ENCODE data around the gene SLC39A11. TPM values are rescaled to one million over a fixed set of nuclear protein-coding genes. Genes with fewer than 3 reads are reported as not detected.

Gene SLC39A11
- total and polyA plus RNA-seq, 2 experiments from 2014 or later, result 11.7 to 16.4 TPM

- no peak for TF ChIP-seq EZH2 (IDR thresholded peaks at IDR 0.05; ENCODE audit: insufficient read depth, poor library complexity, severe bottlenecking)
- no peak for TF ChIP-seq EZH2phosphoT487 (IDR thresholded peaks at IDR 0.05; ENCODE audit: insufficient read depth, low read depth)
- no peaks in the 10 kb centered on the region for H3K4me1 ChIP-seq (ENCODE audit: insufficient read depth)
- H3K9me3 ChIP-seq (ENCODE audit: low read depth), result no peaks in the 10 kb centered on the region
- no peak overlapping the region for H3K27ac ChIP-seq
- in situ Hi-C loops (cut with MboI), result no loop called here
- WGBS, 2 experiments (ENCODE audit: low coverage in 1 of 2, low lambda C conversion rate in 2 of 2, missing lambda C conversion rate in 2 of 2), result 74 to 93% methylated on average over 5 of the region's 5 CpGs
- H3K4me3 ChIP-seq, result no peak overlapping the region
- H3K9me2 ChIP-seq (ENCODE audit: insufficient read depth), result no peaks in the 10 kb centered on the region
- H3K27me3 ChIP-seq (replicated peaks; ENCODE audit: insufficient read depth), result no peaks in the 10 kb centered on the region
- no peaks in the 10 kb centered on the region for H3F3A ChIP-seq (ENCODE audit: insufficient read depth)
- H3K79me2 ChIP-seq (ENCODE audit: insufficient read depth), result no peaks in the 10 kb centered on the region
- H3K9ac ChIP-seq, result no peak overlapping the region
- DNase-seq, result no peak
- no peak overlapping the region for H2AFZ ChIP-seq
- no peaks in the 10 kb centered on the region for H3K36me3 ChIP-seq (ENCODE audit: low read depth)
- H4K20me1 ChIP-seq (ENCODE audit: insufficient read depth), result no peaks in the 10 kb centered on the region
- no peak overlapping the region for H3K4me2 ChIP-seq (ENCODE audit: unreplicated experiment)
Observed at GRCh38 chr17:72952220-72952619, 140.3 kb downstream of the SLC39A11 start.

- no peak overlapping the region for H3K27ac ChIP-seq
- no peak overlapping the region for H3K9ac ChIP-seq
- no peak overlapping the region for H3K4me2 ChIP-seq (ENCODE audit: unreplicated experiment)
- no peak overlapping the region for H3K4me3 ChIP-seq
- H3K4me1 ChIP-seq (ENCODE audit: insufficient read depth), result no peaks in the 10 kb centered on the region
- no peaks in the 10 kb centered on the region for H3K9me3 ChIP-seq (ENCODE audit: low read depth)
- no peak for DNase-seq
- H3F3A ChIP-seq (ENCODE audit: insufficient read depth), result no peaks in the 10 kb centered on the region
- H3K9me2 ChIP-seq (ENCODE audit: insufficient read depth), result no peaks in the 10 kb centered on the region
- no peaks in the 10 kb centered on the region for H3K27me3 ChIP-seq (replicated peaks; ENCODE audit: insufficient read depth)
- no peaks in the 10 kb centered on the region for H3K79me2 ChIP-seq (ENCODE audit: insufficient read depth)
- TF ChIP-seq EZH2 (IDR thresholded peaks at IDR 0.05; ENCODE audit: insufficient read depth, poor library complexity, severe bottlenecking) (no peak), EZH2phosphoT487 (IDR thresholded peaks at IDR 0.05; ENCODE audit: insufficient read depth, low read depth) (no peak)
- H3K36me3 ChIP-seq (ENCODE audit: low read depth), result no peaks in the 10 kb centered on the region
- no peak overlapping the region for H2AFZ ChIP-seq
- in situ Hi-C loops (cut with MboI), result no loop called here
- 83 to 85% methylated on average over 8 of the region's 8 CpGs for WGBS, 2 experiments (ENCODE audit: low coverage in 1 of 2, low lambda C conversion rate in 2 of 2, missing lambda C conversion rate in 2 of 2)
- no peaks in the 10 kb centered on the region for H4K20me1 ChIP-seq (ENCODE audit: insufficient read depth)
Observed at GRCh38 chr17:72950242-72950931, 142.1 kb downstream of the SLC39A11 start.

GRCh38 chr17:72948115-72948514 lies 144.4 kb downstream of the SLC39A11 start:
- in situ Hi-C loops (cut with MboI), result no loop called here
- H3K9me2 ChIP-seq (ENCODE audit: insufficient read depth), result no peaks in the 10 kb centered on the region
- H3K27ac ChIP-seq, result no peak overlapping the region
- no peak overlapping the region for H3K4me2 ChIP-seq (ENCODE audit: unreplicated experiment)
- no peaks in the 10 kb centered on the region for H3K9me3 ChIP-seq (ENCODE audit: low read depth)
- TF ChIP-seq EZH2phosphoT487 (IDR thresholded peaks at IDR 0.05; ENCODE audit: insufficient read depth, low read depth) (no peak), EZH2 (IDR thresholded peaks at IDR 0.05; ENCODE audit: insufficient read depth, poor library complexity, severe bottlenecking) (no peak)
- 97 to 99% methylated on average over 17 to 23 of the region's 23 CpGs for WGBS, 2 experiments (ENCODE audit: low coverage in 1 of 2, low lambda C conversion rate in 2 of 2, missing lambda C conversion rate in 2 of 2)
- H3K9ac ChIP-seq, result no peak overlapping the region
- no peaks in the 10 kb centered on the region for H3F3A ChIP-seq (ENCODE audit: insufficient read depth)
- no peak overlapping the region for H3K4me3 ChIP-seq
- no peaks in the 10 kb centered on the region for H3K79me2 ChIP-seq (ENCODE audit: insufficient read depth)
- no peaks in the 10 kb centered on the region for H3K4me1 ChIP-seq (ENCODE audit: insufficient read depth)
- no peak for DNase-seq
- no peaks in the 10 kb centered on the region for H3K36me3 ChIP-seq (ENCODE audit: low read depth)
- no peaks in the 10 kb centered on the region for H4K20me1 ChIP-seq (ENCODE audit: insufficient read depth)
- no peaks in the 10 kb centered on the region for H3K27me3 ChIP-seq (replicated peaks; ENCODE audit: insufficient read depth)
- H2AFZ ChIP-seq, result no peak overlapping the region

- H3K9ac ChIP-seq, result no peak overlapping the region
- no peaks in the 10 kb centered on the region for H4K20me1 ChIP-seq (ENCODE audit: insufficient read depth)
- H3K4me2 ChIP-seq (ENCODE audit: unreplicated experiment), result no peak overlapping the region
- H3K9me2 ChIP-seq (ENCODE audit: insufficient read depth), result no peaks in the 10 kb centered on the region
- H3F3A ChIP-seq (ENCODE audit: insufficient read depth), result no peaks in the 10 kb centered on the region
- in situ Hi-C loops (cut with MboI), result no loop called here
- no peaks in the 10 kb centered on the region for H3K9me3 ChIP-seq (ENCODE audit: low read depth)
- 88 to 90% methylated on average over 10 of the region's 10 CpGs for WGBS, 2 experiments (ENCODE audit: low coverage in 1 of 2, low lambda C conversion rate in 2 of 2, missing lambda C conversion rate in 2 of 2)
- no peaks in the 10 kb centered on the region for H3K79me2 ChIP-seq (ENCODE audit: insufficient read depth)
- H3K4me1 ChIP-seq (ENCODE audit: insufficient read depth), result no peaks in the 10 kb centered on the region
- no peaks in the 10 kb centered on the region for H3K27me3 ChIP-seq (replicated peaks; ENCODE audit: insufficient read depth)
- no peak overlapping the region for H2AFZ ChIP-seq
- H3K4me3 ChIP-seq, result no peak overlapping the region
- H3K36me3 ChIP-seq (ENCODE audit: low read depth), result no peaks in the 10 kb centered on the region
- DNase-seq, result no peak
- TF ChIP-seq EZH2phosphoT487 (IDR thresholded peaks at IDR 0.05; ENCODE audit: insufficient read depth, low read depth), result no peak
- no peak for TF ChIP-seq EZH2 (IDR thresholded peaks at IDR 0.05; ENCODE audit: insufficient read depth, poor library complexity, severe bottlenecking)
- no peak overlapping the region for H3K27ac ChIP-seq
Observed at GRCh38 chr17:72947475-72947874, 145.0 kb downstream of the SLC39A11 start.

All from GM23248 (cell line).